Glutamatergic neuron (in vitro differentiated cells): ENCODE measurements around the gene TXLNG. TPM values are rescaled to one million over a fixed set of nuclear protein-coding genes. Genes with fewer than 3 reads are reported as not detected.

Source experiments
- DNase-seq: peaks from one replicate; pipeline ENCODE4 v3.0.0; 2022
- H3K27ac Mint-ChIP-seq: one replicate; pipeline ENCODE4 v1.8.0; 2020; ENCODE audit warnings: mild to moderate bottlenecking, mixed read lengths, inconsistent platforms; ENCODE audit not compliant: unreplicated experiment
- H3K27me3 Mint-ChIP-seq: one replicate; pipeline ENCODE4 v1.8.0; 2020; ENCODE audit warnings: mild to moderate bottlenecking, moderate library complexity, mixed read lengths, inconsistent platforms; ENCODE audit not compliant: unreplicated experiment
- H3K36me3 Mint-ChIP-seq: one replicate; pipeline ENCODE4 v1.8.0; 2020; ENCODE audit warnings: mild to moderate bottlenecking, mixed read lengths, inconsistent platforms; ENCODE audit not compliant: unreplicated experiment
- H3K4me1 Mint-ChIP-seq: one replicate; pipeline ENCODE4 v1.8.0; 2020; ENCODE audit warnings: mild to moderate bottlenecking, low read depth, mixed read lengths, inconsistent platforms; ENCODE audit not compliant: unreplicated experiment
- H3K4me3 Mint-ChIP-seq: one replicate; pipeline ENCODE4 v1.8.0; 2020; ENCODE audit warnings: mild to moderate bottlenecking, mixed read lengths, inconsistent platforms; ENCODE audit not compliant: unreplicated experiment
- H3K9me3 Mint-ChIP-seq: one replicate; pipeline ENCODE4 v1.8.0; 2020; ENCODE audit warnings: mild to moderate bottlenecking, moderate library complexity, mixed read lengths, inconsistent platforms; ENCODE audit not compliant: unreplicated experiment
- CTCF ChIP-seq: fragments of 200-600 bp; sonication (generic); IDR thresholded peaks from one replicate; pipeline ENCODE4 v1.5.0; 2021; ENCODE audit not compliant: partially characterized antibody, unreplicated experiment
- total RNA-seq: library from RNA; stranded (reverse); fragmentation: NEBNext Ultra II Directional; extraction: Animal tissue kit (Norgen Biotek cat#: 25700); gene quantifications from one replicate; pipeline ENCODE4 v1.2.1, GENCODE V29; 2021; ENCODE audit not compliant: unreplicated experiment

The TXLNG gene
- total RNA-seq, 1 donor from 2014 or later, result 10.4 TPM

- Mint-ChIP-seq H3K36me3 (no peaks in the 10 kb centered on the region), H3K27me3 (no peaks in the 10 kb centered on the region), H3K27ac (no peak overlapping the region), H3K9me3 (no peaks in the 10 kb centered on the region), H3K4me3 (no peak overlapping the region), H3K4me1 (no peaks in the 10 kb centered on the region)
- DNase-seq, result no peak
- no peak for TF ChIP-seq CTCF
Measured at GRCh38 chrX:16797358-16797757, 11.1 kb downstream of the TXLNG start.

DNA sequence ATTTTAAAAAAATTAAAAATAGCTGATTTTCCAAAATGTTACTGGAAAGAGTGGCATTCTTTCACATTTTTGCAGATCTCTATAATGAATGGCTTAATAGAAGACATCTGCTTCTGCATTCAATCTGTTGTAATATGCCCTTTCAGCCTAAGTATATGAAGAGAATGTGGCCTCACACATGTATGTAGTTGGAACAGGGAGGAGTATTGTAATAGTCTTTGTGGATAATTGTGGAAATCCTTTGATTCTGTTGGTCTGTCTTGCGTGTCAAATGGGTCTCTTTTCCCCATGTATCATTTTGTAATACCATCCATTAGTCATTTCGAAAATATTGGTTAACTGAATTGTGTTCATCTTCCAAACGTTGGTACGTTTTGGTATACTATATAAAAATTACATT, 11.6 kb downstream of the TXLNG start:
- no peak overlapping the region for H3K4me3 Mint-ChIP-seq
- H3K36me3 Mint-ChIP-seq, result no peaks in the 10 kb centered on the region
- no peaks in the 10 kb centered on the region for H3K27me3 Mint-ChIP-seq
- H3K27ac Mint-ChIP-seq, result no peak overlapping the region
- TF ChIP-seq CTCF, result no peak
- H3K4me1 Mint-ChIP-seq, result no peaks in the 10 kb centered on the region
- no peaks in the 10 kb centered on the region for H3K9me3 Mint-ChIP-seq
- DNase-seq, result no peak

DNA sequence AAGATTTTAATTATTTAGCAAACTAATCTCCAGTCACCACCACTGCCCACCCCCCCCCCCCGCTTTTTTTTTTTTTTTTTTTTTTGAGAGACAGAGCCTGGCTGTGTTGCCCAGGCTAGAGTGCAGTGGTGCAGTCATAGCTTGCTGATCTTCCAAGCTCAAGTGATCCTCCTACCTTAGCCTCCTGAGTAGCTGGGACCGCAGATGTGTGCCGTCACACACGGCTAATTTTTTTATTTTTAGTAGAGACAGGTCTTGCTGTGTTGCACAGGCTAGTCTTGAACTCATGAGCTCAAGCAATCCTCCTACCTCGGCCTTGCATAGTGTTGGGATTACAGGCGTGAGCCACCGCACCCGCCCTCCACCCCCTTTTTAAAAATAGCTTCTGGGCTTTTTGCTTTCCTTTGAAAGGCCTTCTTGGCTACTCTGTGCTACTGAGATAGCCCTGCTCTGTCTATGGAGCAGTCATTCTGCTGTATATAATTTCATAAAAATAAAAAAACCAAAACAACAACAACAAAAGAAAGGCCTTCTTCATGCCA, 18.7 kb downstream of the TXLNG start:
- H3K4me1 Mint-ChIP-seq, result no peaks in the 10 kb centered on the region
- TF ChIP-seq CTCF, result no peak
- no peaks in the 10 kb centered on the region for H3K9me3 Mint-ChIP-seq
- no peak for DNase-seq
- H3K4me3 Mint-ChIP-seq, result no peak overlapping the region
- H3K27ac Mint-ChIP-seq, result no peak overlapping the region
- no peaks in the 10 kb centered on the region for H3K27me3 Mint-ChIP-seq
- H3K36me3 Mint-ChIP-seq, result no peaks in the 10 kb centered on the region

- no peak for DNase-seq
- no peaks in the 10 kb centered on the region for H3K9me3 Mint-ChIP-seq
- no peaks in the 10 kb centered on the region for H3K36me3 Mint-ChIP-seq
- no peaks in the 10 kb centered on the region for H3K4me1 Mint-ChIP-seq
- H3K27ac Mint-ChIP-seq, result no peak overlapping the region
- no peak for TF ChIP-seq CTCF
- H3K27me3 Mint-ChIP-seq, result no peaks in the 10 kb centered on the region
- H3K4me3 Mint-ChIP-seq, result no peak overlapping the region
Measured at GRCh38 chrX:16807548-16807947, 21.3 kb downstream of the TXLNG start.

- TF ChIP-seq CTCF, result no peak
- H3K9me3 Mint-ChIP-seq, result no peaks in the 10 kb centered on the region
- no peak overlapping the region for H3K4me3 Mint-ChIP-seq
- H3K4me1 Mint-ChIP-seq, result no peaks in the 10 kb centered on the region
- no peaks in the 10 kb centered on the region for H3K36me3 Mint-ChIP-seq
- no peak for DNase-seq
- no peaks in the 10 kb centered on the region for H3K27me3 Mint-ChIP-seq
- no peak overlapping the region for H3K27ac Mint-ChIP-seq
Measured at GRCh38 chrX:16807976-16808542, 21.8 kb downstream of the TXLNG start.
